Endothelial cell of umbilical vein (primary cell): ENCODE results near the gene BCO1. TPM values are rescaled to one million over a fixed set of nuclear protein-coding genes. Genes with fewer than 3 reads are reported as not detected.

Experiments
- BruUV-seq: library from RNA; stranded (reverse); fragments of 400-500 nt; replicated peaks from 2 replicates; lab custom pipeline; 2021; lab: Mats Ljungman, UMichigan
- CTCF ChIA-PET: fragments of 300-600, 350-600 bp; sonication (Branson Sonifier 250); formaldehyde crosslinking; loops from one replicate; lab custom pipeline; 2021; ENCODE audit warnings: antibody characterized with exemption, inconsistent platforms; lab: Charles Lee
- POLR2A ChIA-PET: fragments of 300-600, 350-600 bp; sonication (Branson Sonifier 250); formaldehyde crosslinking; loops from one replicate; lab custom pipeline; 2021; ENCODE audit warnings: antibody characterized with exemption, inconsistent platforms; lab: Charles Lee
- DNase-seq: peaks from one replicate; pipeline ENCODE4 v3.0.0-alpha.2; 2011; ENCODE audit warnings: low read depth, low spot score
- FAIRE-seq: peaks from 2 replicates; lab custom pipeline; 2011; peaks lifted over from hg19 to GRCh38; lab: Jason Lieb, UNC
- H2AFZ ChIP-seq: 2 replicates; pipeline ENCODE4 v1.6.0; 2012; ENCODE audit warnings: low read depth, low read length, control low read depth, inconsistent platforms
- H3K27ac ChIP-seq: 2 replicates; pipeline ENCODE4 v1.5.1; 2011; ENCODE audit warnings: low read depth, mild to moderate bottlenecking, control low read depth, low read length, moderate library complexity; ENCODE audit not compliant: insufficient read depth
- H3K27me3 ChIP-seq, 2 experiments: 2 replicates each; pipeline versions ENCODE4 v1.6.0 to v1.6.1; 2011; ENCODE audit warnings: low read length in 2 of 2, mixed read lengths in 1 of 2; ENCODE audit not compliant: control insufficient read depth in 2 of 2, insufficient read depth in 2 of 2
- H3K36me3 ChIP-seq, 2 experiments: 2 replicates in 1 of 2; 3 replicates in 1 of 2; pipeline ENCODE4 v1.5.1; 2011; ENCODE audit warnings: low read length in 2 of 2, mild to moderate bottlenecking in 1 of 2, moderate library complexity in 1 of 2; ENCODE audit not compliant: control insufficient read depth in 2 of 2, insufficient read depth in 2 of 2; ENCODE audit errors: extremely low read depth in 1 of 2
- H3K4me1 ChIP-seq: 3 replicates; pipeline ENCODE4 v1.5.1; 2011; ENCODE audit warnings: mild to moderate bottlenecking, low read length; ENCODE audit not compliant: control insufficient read depth, insufficient read depth; ENCODE audit errors: extremely low read depth
- H3K4me2 ChIP-seq: 2 replicates; pipeline ENCODE4 v1.6.1; 2011; ENCODE audit warnings: low read length, control low read depth, mixed read lengths; ENCODE audit not compliant: insufficient read depth
- H3K4me3 ChIP-seq, 3 experiments: fragments of 200-600 bp in 1 of 3; sonication (generic), shearing (Covaris generic) in 1 of 3; replicated peaks in 1 of 3; 2 replicates each; pipeline ENCODE4 v1.5.1; 2011 to 2016; ENCODE audit warnings: control low read depth in 3 of 3, low read length in 3 of 3, mild to moderate bottlenecking in 2 of 3, inconsistent platforms in 1 of 3, low read depth in 1 of 3, moderate library complexity in 1 of 3; ENCODE audit not compliant: insufficient read depth in 1 of 3
- H3K79me2 ChIP-seq: 2 replicates; pipeline ENCODE4 v1.6.0; 2012; ENCODE audit warnings: low read length, inconsistent platforms; ENCODE audit not compliant: control insufficient read depth, insufficient read depth
- H3K9ac ChIP-seq: replicated peaks from 2 replicates; pipeline ENCODE3; 2011; ENCODE audit warnings: low read length, control low read depth; ENCODE audit not compliant: insufficient read depth; ENCODE audit errors: extremely low read depth
- H3K9me1 ChIP-seq: replicated peaks from 3 replicates; pipeline ENCODE4 v1.6.0; 2011; ENCODE audit warnings: mild to moderate bottlenecking, low read length; ENCODE audit not compliant: control insufficient read depth, insufficient read depth; ENCODE audit errors: extremely low read depth
- H3K9me3 ChIP-seq: replicated peaks from 2 replicates; pipeline ENCODE4 v1.5.1; 2012; ENCODE audit warnings: low read length, inconsistent platforms; ENCODE audit not compliant: control insufficient read depth, insufficient read depth
- H4K20me1 ChIP-seq: replicated peaks from 2 replicates; pipeline ENCODE3; 2011; ENCODE audit warnings: mild to moderate bottlenecking, low read length; ENCODE audit not compliant: control insufficient read depth, insufficient read depth; ENCODE audit errors: extremely low read depth
- EZH2 ChIP-seq: IDR thresholded peaks from 2 replicates; pipeline ENCODE4 v1.6.1; 2012; ENCODE audit warnings: borderline replicate concordance, low read depth, mild to moderate bottlenecking, moderate library complexity, low read length, inconsistent platforms; ENCODE audit not compliant: severe bottlenecking
- FOS ChIP-seq: IDR thresholded peaks from 2 replicates; pipeline ENCODE4 v1.6.1; 2011; ENCODE audit warnings: mild to moderate bottlenecking, low read length, moderate library complexity, borderline replicate concordance; ENCODE audit not compliant: insufficient read depth
- GATA2 ChIP-seq: IDR thresholded peaks from 2 replicates; pipeline ENCODE4 v1.7.0; 2011; ENCODE audit warnings: low read depth, mild to moderate bottlenecking, moderate library complexity, mixed read lengths, low read length; ENCODE audit not compliant: insufficient read length, insufficient read depth
- JUN ChIP-seq: IDR thresholded peaks from 2 replicates; pipeline ENCODE4 v1.6.1; 2011; ENCODE audit warnings: borderline replicate concordance, low read depth; ENCODE audit not compliant: insufficient read length, insufficient read depth
- MAX ChIP-seq: IDR thresholded peaks from 2 replicates; pipeline ENCODE4 v1.6.1; 2011; ENCODE audit not compliant: insufficient read depth, insufficient read length
- MYC ChIP-seq: IDR thresholded peaks from one replicate; pipeline ENCODE4 v1.6.1; 2011; ENCODE audit warnings: mild to moderate bottlenecking, low read depth, low read length
- POLR2A ChIP-seq: IDR thresholded peaks from 2 replicates; pipeline ENCODE4 v1.6.1; 2012; ENCODE audit warnings: low read depth, mild to moderate bottlenecking, control low read depth, low read length
- POLR2AphosphoS5 ChIP-seq: IDR thresholded peaks from 2 replicates; pipeline ENCODE4 v1.6.1; 2012; ENCODE audit warnings: low read depth, mild to moderate bottlenecking, control low read depth, low read length, moderate library complexity; ENCODE audit not compliant: insufficient read depth
- dilution Hi-C: fragments of 300-500 bp; cut with MboI; formaldehyde crosslinking; loops from one replicate; pipeline ENCODE4 v1.15.0; 2019; ENCODE audit warnings: low sequenced_read_pairs; ENCODE audit not compliant: extremely low pct_ligation_motif_present
- intact Hi-C: fragments of 100-400 bp; cut with micrococcal nuclease; formaldehyde crosslinking; loops from one replicate; pipeline ENCODE4 v1.10.0; 2022
- polyA plus RNA-seq, 4 experiments: library from polyadenylated mRNA; depleted of rRNA in 3 of 4; stranded (reverse) in 3 of 4; unstranded in 1 of 4; fragments of >200 nt; gene quantifications; 2 replicates each; pipeline versions ENCODE4 v1.2.1 to v1.2.3, GENCODE V29; 2011 to 2012; ENCODE audit warnings: missing spikeins in 1 of 4
- total RNA-seq: library from RNA; stranded (reverse); gene quantifications from 2 replicates; pipeline ENCODE4 v1.2.3, GENCODE V29; 2021
- TF ChIP-seq, protein P1 (sequence below), 2 donors: IDR thresholded peaks; 1 replicate in 1 of 2; 2 replicates in 1 of 2; pipeline ENCODE4 v1.5.1; 2011; ENCODE audit warnings: low read length in 2 of 2, mild to moderate bottlenecking in 2 of 2, moderate library complexity in 2 of 2, control low read depth in 1 of 2, inconsistent platforms in 1 of 2, low read depth in 1 of 2; ENCODE audit not compliant: insufficient read depth in 1 of 2; ENCODE audit errors: extremely low read depth in 1 of 2

The BCO1 gene
- total and polyA plus RNA-seq, 2 donors (not counting 3 experiments of a cell fraction or from before 2014, with no cell fraction given) = not detected

GRCh38 chr16:81221731-81222130, 16.8 kb upstream of the BCO1 start:
- POLR2A ChIA-PET = no interaction called here
- H3K79me2 ChIP-seq = no peaks in the 10 kb centered on the region
- H3K36me3 ChIP-seq = no peaks in the 10 kb centered on the region
- BruUV-seq = no TSS peak
- no peak overlapping the region for H3K27ac ChIP-seq
- H3K9me1 ChIP-seq = no peaks in the 10 kb centered on the region
- CTCF ChIA-PET = interaction anchor here (3.0 kb wide), 1 partner anchor 17 kb away, joined by 9 read pairs; no protein-coding TSS in a partner anchor
- H2AFZ ChIP-seq = no peak overlapping the region
- H3K9ac ChIP-seq = no peak overlapping the region
- no peak overlapping the region for H3K4me3 ChIP-seq
- TF ChIP-seq MAX (no peak), POLR2AphosphoS5 (no peak), GATA2 (no peak), JUN (no peak), POLR2A (no peak), FOS (no peak), EZH2 (no peak), MYC (no peak)
- TF ChIP-seq, protein P1, sequence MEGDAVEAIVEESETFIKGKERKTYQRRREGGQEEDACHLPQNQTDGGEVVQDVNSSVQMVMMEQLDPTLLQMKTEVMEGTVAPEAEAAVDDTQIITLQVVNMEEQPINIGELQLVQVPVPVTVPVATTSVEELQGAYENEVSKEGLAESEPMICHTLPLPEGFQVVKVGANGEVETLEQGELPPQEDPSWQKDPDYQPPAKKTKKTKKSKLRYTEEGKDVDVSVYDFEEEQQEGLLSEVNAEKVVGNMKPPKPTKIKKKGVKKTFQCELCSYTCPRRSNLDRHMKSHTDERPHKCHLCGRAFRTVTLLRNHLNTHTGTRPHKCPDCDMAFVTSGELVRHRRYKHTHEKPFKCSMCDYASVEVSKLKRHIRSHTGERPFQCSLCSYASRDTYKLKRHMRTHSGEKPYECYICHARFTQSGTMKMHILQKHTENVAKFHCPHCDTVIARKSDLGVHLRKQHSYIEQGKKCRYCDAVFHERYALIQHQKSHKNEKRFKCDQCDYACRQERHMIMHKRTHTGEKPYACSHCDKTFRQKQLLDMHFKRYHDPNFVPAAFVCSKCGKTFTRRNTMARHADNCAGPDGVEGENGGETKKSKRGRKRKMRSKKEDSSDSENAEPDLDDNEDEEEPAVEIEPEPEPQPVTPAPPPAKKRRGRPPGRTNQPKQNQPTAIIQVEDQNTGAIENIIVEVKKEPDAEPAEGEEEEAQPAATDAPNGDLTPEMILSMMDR (IDR thresholded peaks at IDR 0.05; ENCODE audit: extremely low read depth in 1 of 2, insufficient read depth in 1 of 2, low read depth in 1 of 2, low read length in 2 of 2) = no peak
- H3K9me3 ChIP-seq = no peaks in the 10 kb centered on the region
- no peak overlapping the region for H3K4me2 ChIP-seq
- H3K4me1 ChIP-seq = no peaks in the 10 kb centered on the region
- dilution Hi-C loops (no loop called here), intact Hi-C loops (no loop called here)
- DNase-seq (no peak), FAIRE-seq (no peak)
- no peaks in the 10 kb centered on the region for H4K20me1 ChIP-seq
- peaks cover 0 to 3% of the 10 kb centered on the region in 2 experiments for H3K27me3 ChIP-seq
